H1 (cell line): Measurements from ENCODE around the gene ILF2. TPM values are rescaled to one million over a fixed set of nuclear protein-coding genes. Genes with fewer than 3 reads are reported as not detected.

Experiments
- CTCF ChIA-PET: fragments of 300-600 bp; sonication (Branson Sonifier 250); formaldehyde crosslinking; loops from one replicate; lab custom pipeline; 2021; ENCODE audit not compliant: partially characterized antibody; lab: Charles Lee
- POLR2A ChIA-PET: fragments of 300-600 bp; sonication (Branson Sonifier 250); formaldehyde crosslinking; loops from one replicate; lab custom pipeline; 2021; ENCODE audit warnings: inconsistent platforms; ENCODE audit not compliant: partially characterized antibody; lab: Charles Lee
- DNase-seq, 2 experiments: peaks; one replicate each; pipeline versions ENCODE4 v3.0.0 to v3.0.0-alpha.2; 2010 to 2022; ENCODE audit warnings: low spot score in 2 of 2, low read depth in 1 of 2, mixed read lengths in 1 of 2
- FAIRE-seq: peaks from 2 replicates; lab custom pipeline; 2011; peaks lifted over from hg19 to GRCh38; lab: Jason Lieb, UNC
- H2AFZ ChIP-seq: 2 replicates; pipeline ENCODE4 v1.8.1; 2012; ENCODE audit warnings: low read length, inconsistent platforms
- H2AK5ac ChIP-seq: 2 replicates; pipeline ENCODE4 v1.6.1; 2013; ENCODE audit warnings: low read depth, low read length
- H2BK120ac ChIP-seq: replicated peaks from 2 replicates; pipeline ENCODE3; 2013; ENCODE audit warnings: low read depth, low read length, inconsistent platforms
- H2BK12ac ChIP-seq: 2 replicates; pipeline ENCODE4 v1.6.1; 2013; ENCODE audit warnings: low read depth, low read length
- H2BK15ac ChIP-seq: 2 replicates; pipeline ENCODE4 v1.6.1; 2013; ENCODE audit warnings: low read length
- H2BK20ac ChIP-seq: 2 replicates; pipeline ENCODE4 v1.6.1; 2013; ENCODE audit warnings: low read length
- H2BK5ac ChIP-seq: 2 replicates; pipeline ENCODE4 v1.6.1; 2013; ENCODE audit warnings: low read depth, low read length
- H3K14ac ChIP-seq: 2 replicates; pipeline ENCODE4 v1.6.1; 2013; ENCODE audit warnings: inconsistent platforms; ENCODE audit not compliant: insufficient read length
- H3K18ac ChIP-seq: 2 replicates; pipeline ENCODE4 v1.6.1; 2013; ENCODE audit warnings: low read length; ENCODE audit errors: extremely low read depth
- H3K23ac ChIP-seq: 2 replicates; pipeline ENCODE4 v1.6.1; 2013; ENCODE audit warnings: inconsistent platforms; ENCODE audit not compliant: insufficient read length
- H3K23me2 ChIP-seq: 2 replicates; pipeline ENCODE4 v1.6.1; 2013; ENCODE audit warnings: low read depth, low read length
- H3K27ac ChIP-seq: 2 replicates; pipeline ENCODE4 v1.6.1; 2011; ENCODE audit warnings: low read depth, low read length, inconsistent platforms
- H3K27me3 ChIP-seq, 4 experiments: replicated peaks in 1 of 4; 1 replicate in 1 of 4; 2 replicates in 3 of 4; pipeline versions ENCODE4 v1.6.1 to v1.8.1; 2011 to 2013; ENCODE audit warnings: low read length in 3 of 4, mild to moderate bottlenecking in 3 of 4, inconsistent platforms in 2 of 4, mixed read lengths in 2 of 4, moderate library complexity in 1 of 4; ENCODE audit not compliant: control insufficient read depth in 3 of 4, insufficient read depth in 3 of 4; ENCODE audit errors: extremely low read depth in 1 of 4
- H3K36me3 ChIP-seq, 4 experiments: 2 replicates each; pipeline versions ENCODE4 v1.6.1 to v1.8.1; 2011 to 2013; ENCODE audit warnings: mild to moderate bottlenecking in 4 of 4, low read length in 3 of 4, moderate library complexity in 2 of 4, control low read depth in 1 of 4, inconsistent platforms in 1 of 4; ENCODE audit not compliant: insufficient read depth in 4 of 4, control insufficient read depth in 2 of 4
- H3K4ac ChIP-seq: replicated peaks from 2 replicates; pipeline ENCODE3; 2013; ENCODE audit warnings: low read length, low read depth, mixed read lengths, inconsistent platforms; ENCODE audit not compliant: insufficient read length
- H3K4me1 ChIP-seq, 4 experiments: replicated peaks in 1 of 4; 1 replicate in 1 of 4; 2 replicates in 3 of 4; pipeline versions ENCODE4 v1.6.1 to v1.8.1; 2011 to 2013; ENCODE audit warnings: low read length in 3 of 4, inconsistent platforms in 2 of 4, mixed read lengths in 1 of 4; ENCODE audit not compliant: insufficient read depth in 4 of 4, control insufficient read depth in 3 of 4
- H3K4me2 ChIP-seq, 2 experiments: 2 replicates each; pipeline versions ENCODE4 v1.6.1 to v1.8.1; 2011 to 2013; ENCODE audit warnings: low read depth in 2 of 2, low read length in 2 of 2, control low read depth in 1 of 2, inconsistent platforms in 1 of 2, mild to moderate bottlenecking in 1 of 2; ENCODE audit not compliant: insufficient read depth in 1 of 2
- H3K4me3 ChIP-seq, 4 experiments: fragments of 200-600, 300-600 bp in 1 of 4; sonication (generic), shearing (Covaris generic), sonication (Bioruptor Twin) in 1 of 4; 2 replicates each; pipeline versions ENCODE4 v1.5.1 to v1.8.1; 2011 to 2016; ENCODE audit warnings: low read length in 4 of 4, low read depth in 3 of 4, control low read depth in 2 of 4, inconsistent platforms in 2 of 4, mild to moderate bottlenecking in 2 of 4, mixed read lengths in 1 of 4, moderate library complexity in 1 of 4; ENCODE audit not compliant: insufficient read depth in 2 of 4; ENCODE audit errors: extremely low read depth in 1 of 4
- H3K56ac ChIP-seq: replicated peaks from 2 replicates; pipeline ENCODE3; 2013; ENCODE audit warnings: low read depth, mild to moderate bottlenecking, mixed read lengths, low read length, inconsistent platforms; ENCODE audit not compliant: insufficient read length
- H3K79me1 ChIP-seq: 2 replicates; pipeline ENCODE4 v1.6.1; 2013; ENCODE audit warnings: low read depth, low read length, control low read depth
- H3K79me2 ChIP-seq, 2 experiments: 2 replicates each; pipeline versions ENCODE4 v1.6.1 to v1.8.1; 2012 to 2013; ENCODE audit warnings: low read length in 2 of 2, mild to moderate bottlenecking in 2 of 2, inconsistent platforms in 1 of 2; ENCODE audit not compliant: insufficient read depth in 2 of 2, control insufficient read depth in 1 of 2
- H3K9ac ChIP-seq, 4 experiments: replicated peaks in 1 of 4; 1 replicate in 1 of 4; 2 replicates in 3 of 4; pipeline versions ENCODE4 v1.6.1 to v1.8.1; 2011 to 2013; ENCODE audit warnings: low read depth in 3 of 4, low read length in 3 of 4, control low read depth in 2 of 4, mild to moderate bottlenecking in 2 of 4, moderate library complexity in 2 of 4, inconsistent platforms in 1 of 4; ENCODE audit errors: extremely low read depth in 1 of 4
- H3K9me3 ChIP-seq, 2 experiments: 2 replicates each; pipeline versions ENCODE4 v1.6.1 to v1.8.1; 2012 to 2013; ENCODE audit warnings: mild to moderate bottlenecking in 2 of 2, moderate library complexity in 2 of 2, control low read depth in 1 of 2, inconsistent platforms in 1 of 2, low read depth in 1 of 2, low read length in 1 of 2, mixed read lengths in 1 of 2; ENCODE audit not compliant: insufficient read depth in 2 of 2
- H4K20me1 ChIP-seq, 2 experiments: replicated peaks in 1 of 2; 2 replicates each; pipeline versions ENCODE3 to v1.8.1; 2011 to 2013; ENCODE audit warnings: inconsistent platforms in 2 of 2, low read length in 2 of 2, mild to moderate bottlenecking in 1 of 2; ENCODE audit not compliant: insufficient read depth in 2 of 2, control insufficient read depth in 1 of 2
- H4K5ac ChIP-seq: 2 replicates; pipeline ENCODE4 v1.6.1; 2013; ENCODE audit warnings: low read length, low read depth, mixed read lengths, inconsistent platforms; ENCODE audit not compliant: insufficient read length
- H4K8ac ChIP-seq: 2 replicates; pipeline ENCODE4 v1.8.0; 2013; ENCODE audit warnings: mild to moderate bottlenecking, moderate library complexity, low read length, inconsistent platforms; ENCODE audit not compliant: insufficient read depth; ENCODE audit errors: extremely low read depth
- H4K91ac ChIP-seq: replicated peaks from 2 replicates; pipeline ENCODE3; 2013; ENCODE audit warnings: low read length, mixed read lengths, inconsistent platforms; ENCODE audit not compliant: insufficient read length
- BACH1 ChIP-seq: IDR thresholded peaks from 2 replicates; pipeline ENCODE4 v1.6.1; 2012; ENCODE audit warnings: low read length, improper control_type of control experiment
- CEBPB ChIP-seq: IDR thresholded peaks from 2 replicates; pipeline ENCODE4 v1.6.1; 2012; ENCODE audit warnings: low read depth, low read length
- CREB1 ChIP-seq: IDR thresholded peaks from 2 replicates; pipeline ENCODE4 v1.6.1; 2012; ENCODE audit warnings: inconsistent platforms
- E2F6 ChIP-seq: IDR thresholded peaks from 2 replicates; pipeline ENCODE4 v1.6.1; 2012; ENCODE audit warnings: inconsistent platforms
- JUND ChIP-seq: IDR thresholded peaks from 2 replicates; pipeline ENCODE4 v1.6.1; 2011; ENCODE audit warnings: mild to moderate bottlenecking, improper control_type of control experiment, low read length
- RAD21 ChIP-seq, 2 experiments: IDR thresholded peaks in 1 of 2; conservative IDR thresholded peaks in 1 of 2; 2 replicates each; pipeline ENCODE4 v1.6.1; 2011; ENCODE audit warnings: low read depth in 2 of 2, low read length in 2 of 2, improper control_type of control experiment in 1 of 2, inconsistent platforms in 1 of 2, mild to moderate bottlenecking in 1 of 2, moderate library complexity in 1 of 2
- SP2 ChIP-seq: IDR thresholded peaks from 2 replicates; pipeline ENCODE4 v1.6.1; 2012; ENCODE audit warnings: mild to moderate bottlenecking, low read length, inconsistent platforms
- TBP ChIP-seq: IDR thresholded peaks from 2 replicates; pipeline ENCODE4 v1.6.1; 2011; ENCODE audit warnings: low read depth, low read length, improper control_type of control experiment
- ZNF274 ChIP-seq: IDR thresholded peaks from 2 replicates; pipeline ENCODE4 v1.7.0; 2012; ENCODE audit warnings: low read length, borderline replicate concordance; ENCODE audit errors: extremely low read depth
- WGBS, 2 experiments: shearing (Covaris generic) in 1 of 2; methylation state at CpG; one replicate each; pipeline versions ENCODE4 v1.1.6 to v1.1.7; 2013 to 2015; ENCODE audit warnings: low lambda C conversion rate in 2 of 2, mixed read lengths in 2 of 2, inconsistent platforms in 1 of 2, low coverage in 1 of 2, missing lambda C conversion rate in 1 of 2; ENCODE audit not compliant: insufficient replicate concordance in 2 of 2, insufficient coverage in 1 of 2, insufficient read length in 1 of 2; ENCODE audit errors: extremely low coverage in 1 of 2, missing lambda C conversion rate in 1 of 2; 5-methylcytosine and 5-hydroxymethylcytosine counted together
- polyA plus RNA-seq, 7 experiments: library from polyadenylated mRNA; depleted of rRNA in 3 of 7; stranded (reverse) in 5 of 7; unstranded in 2 of 7; fragments of >200 nt in 5 of 7; fragments of 200-250 nt in 2 of 7; gene quantifications; 1 replicate in 5 of 7; 2 replicates in 1 of 7; 4 replicates in 1 of 7; pipeline versions ENCODE4 v1.2.1 to v1.2.3, GENCODE V29; 2011 to 2013; ENCODE audit warnings: missing spikeins in 2 of 7, mixed read lengths in 2 of 7
- total RNA-seq: library from RNA; stranded (reverse); fragmentation: NEBNext Ultra II Directional; extraction: Animal tissue kit (Norgen Biotek cat#: 25700); gene quantifications from 2 replicates; pipeline ENCODE4 v1.2.1, GENCODE V29; 2021
- TF ChIP-seq, protein P1 (sequence below): IDR thresholded peaks from 2 replicates; pipeline ENCODE4 v1.6.1; 2011; ENCODE audit warnings: low read depth, mild to moderate bottlenecking, low read length; ENCODE audit not compliant: insufficient read depth

ILF2 gene
- total and polyA plus RNA-seq, 2 of the 8 experiments (the other 6 are each of a cell fraction or from before 2014, with no cell fraction given), result 389 to 474 TPM

DNA sequence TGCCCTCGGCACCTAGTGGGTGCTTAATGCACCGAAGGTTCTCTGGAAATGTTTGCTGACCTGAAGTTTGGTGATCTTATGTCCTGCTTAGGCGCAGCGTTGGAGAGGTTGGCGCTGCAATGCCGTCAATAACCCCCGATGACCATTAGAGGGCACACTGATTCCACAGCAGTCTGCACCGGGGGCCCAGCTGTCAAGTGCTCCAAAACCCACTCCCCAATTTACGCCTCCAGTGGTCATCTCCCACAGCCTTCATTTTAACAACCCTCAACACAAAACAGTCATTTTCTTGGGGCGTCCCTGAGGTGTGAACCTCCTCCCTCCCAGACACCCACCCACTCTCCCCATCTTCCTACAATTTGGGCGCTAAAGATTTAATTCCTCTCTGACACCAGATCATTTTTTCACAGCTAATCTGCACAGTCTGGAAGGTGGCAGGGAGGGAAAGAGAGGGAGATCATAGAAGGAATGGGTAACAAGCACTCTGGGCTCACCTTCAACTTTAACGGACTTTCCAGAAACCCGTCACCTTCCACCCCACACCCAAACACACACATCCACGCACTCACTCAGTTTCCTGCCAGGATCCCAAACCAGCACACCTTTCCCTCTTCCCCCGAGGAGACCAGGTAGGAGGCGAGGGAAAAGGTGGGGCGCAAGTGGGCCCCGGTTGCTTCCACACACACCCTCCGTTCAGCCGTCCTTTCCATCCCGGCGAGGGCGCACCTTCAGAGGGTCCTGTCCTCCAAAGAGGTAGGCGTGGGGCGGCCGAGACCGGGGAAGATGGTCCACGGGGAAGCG lies 7.1 kb upstream of the ILF2 start:
- H2BK5ac ChIP-seq, result peak overlapping the region; percentile 44; the same call in 1 of the 2 replicates
- H3K4ac ChIP-seq, result no peak overlapping the region
- no peaks in the 10 kb centered on the region for H3K36me3 ChIP-seq
- no peak overlapping the region for H4K5ac ChIP-seq
- no peak overlapping the region for H3K27ac ChIP-seq
- FAIRE-seq (peak; percentile 97), DNase-seq (peak in 1 of 2 experiments; percentile 82)
- H3K23ac ChIP-seq, result no peak overlapping the region
- no peaks in the 10 kb centered on the region for H3K79me2 ChIP-seq
- no peak overlapping the region for H4K91ac ChIP-seq
- H2BK12ac ChIP-seq, result no peak overlapping the region
- no peak overlapping the region for H3K9ac ChIP-seq
- H3K14ac ChIP-seq, result no peak overlapping the region
- CTCF ChIA-PET, result interaction anchor here (0.6 to 14.0 kb wide), 26 partner anchors 9 to 475 kb away, joined by 3 to 190 read pairs (median 5); partner anchors contain the start of gene SLC27A3
- H3K9me3 ChIP-seq, result no peaks in the 10 kb centered on the region
- no peak overlapping the region for H2BK15ac ChIP-seq
- peaks cover 26% of the 10 kb centered on the region for H3K23me2 ChIP-seq
- no peak overlapping the region for H2AFZ ChIP-seq
- no peak overlapping the region for H2AK5ac ChIP-seq
- POLR2A ChIA-PET, result interaction anchor here (0.9 to 4.0 kb wide), 11 partner anchors 12 to 313 kb away, joined by 3 to 17 read pairs (median 6); partner anchors contain the start of genes INTS3 and RPS27
- peak overlapping the region; percentile 38 to 76 (median 69) for H3K4me3 ChIP-seq
- no peaks in the 10 kb centered on the region for H4K20me1 ChIP-seq
- 11% methylated on average over 22 of the region's 29 CpGs; no CpG with 5 or more reads in 1 of the 2 experiments for WGBS, 2 experiments
- H3K27me3 ChIP-seq, result peaks cover 0 to 21% (median 9%) of the 10 kb centered on the region in 4 experiments; a peak in 5 of 7 replicates
- H3K18ac ChIP-seq, result no peak overlapping the region
- no peak overlapping the region for H2BK20ac ChIP-seq
- H4K8ac ChIP-seq, result no peak overlapping the region
- H2BK120ac ChIP-seq, result no peak overlapping the region
- H3K79me1 ChIP-seq, result no peaks in the 10 kb centered on the region
- H3K4me2 ChIP-seq, result peak overlapping the region; percentile 82 to 97
- peaks cover 3 to 9% (median 6%) of the 10 kb centered on the region in 4 experiments; a peak in 6 of 7 replicates for H3K4me1 ChIP-seq
- H3K56ac ChIP-seq, result no peak overlapping the region
- TF ChIP-seq ZNF274 (no peak), CREB1 (peak; percentile 68), JUND (no peak), SP2 (no peak), E2F6 (no peak), RAD21 (IDR thresholded peaks at IDR 0.05 in 1 of 2, conservative IDR thresholded peaks at IDR 0.05 in 1 of 2; ENCODE audit: low read depth in 2 of 2, low read length in 2 of 2) (peak; percentile 94 to 95), TBP (no peak), CEBPB (no peak), BACH1 (peak; percentile 79)
- TF ChIP-seq, protein P1, sequence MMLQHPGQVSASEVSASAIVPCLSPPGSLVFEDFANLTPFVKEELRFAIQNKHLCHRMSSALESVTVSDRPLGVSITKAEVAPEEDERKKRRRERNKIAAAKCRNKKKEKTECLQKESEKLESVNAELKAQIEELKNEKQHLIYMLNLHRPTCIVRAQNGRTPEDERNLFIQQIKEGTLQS, result no peak
